MM.1S (cell line): ENCODE results near the gene RAB24.

Experiments used
- CTCF ChIP-seq: fragments of 300-600 bp; sonication (generic); IDR thresholded peaks from 2 replicates; pipeline ENCODE4 v1.5.1; 2016; ENCODE audit warnings: antibody characterized with exemption, low read length, mixed read lengths
- EZH2 ChIP-seq: fragments of 300-600 bp; sonication (generic); optimal IDR thresholded peaks from 2 replicates; pipeline ENCODE3; 2017; ENCODE audit warnings: low read depth, mild to moderate bottlenecking, antibody characterized with exemption, low read length, mixed read lengths

- no peak for TF ChIP-seq CTCF
- no peak for TF ChIP-seq EZH2
Measured at GRCh38 chr5:177269976-177270375, 33.5 kb downstream of the RAB24 start.
